ENCODE results near the gene CACNA2D1. TPM values are rescaled to one million over a fixed set of nuclear protein-coding genes. Genes with fewer than 3 reads are reported as not detected.

The CACNA2D1 gene
- total RNA-seq, 1 experiment from 2014 or later = 8.3 TPM

DNA sequence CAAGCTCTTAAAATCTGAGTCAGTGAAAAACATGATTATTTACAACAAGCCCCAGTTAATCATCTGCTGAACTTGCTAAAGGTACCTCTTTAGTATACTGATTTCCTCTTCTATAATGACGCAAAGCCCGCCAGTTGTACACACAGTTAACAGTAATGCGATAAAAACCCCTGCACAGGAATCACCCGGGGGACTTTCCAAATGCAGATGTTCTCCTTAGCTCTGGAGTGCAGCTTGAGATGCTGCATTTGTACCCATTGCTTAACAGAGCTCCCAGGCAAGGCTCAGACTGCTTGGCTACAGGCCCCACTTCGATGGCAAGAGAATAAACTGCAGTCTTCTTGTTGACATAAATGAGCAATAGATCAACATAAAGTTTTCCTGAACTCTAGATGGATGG, 394.1 kb downstream of the CACNA2D1 start:
- no peak for DNase-seq (ENCODE audit: low read depth)

DNA sequence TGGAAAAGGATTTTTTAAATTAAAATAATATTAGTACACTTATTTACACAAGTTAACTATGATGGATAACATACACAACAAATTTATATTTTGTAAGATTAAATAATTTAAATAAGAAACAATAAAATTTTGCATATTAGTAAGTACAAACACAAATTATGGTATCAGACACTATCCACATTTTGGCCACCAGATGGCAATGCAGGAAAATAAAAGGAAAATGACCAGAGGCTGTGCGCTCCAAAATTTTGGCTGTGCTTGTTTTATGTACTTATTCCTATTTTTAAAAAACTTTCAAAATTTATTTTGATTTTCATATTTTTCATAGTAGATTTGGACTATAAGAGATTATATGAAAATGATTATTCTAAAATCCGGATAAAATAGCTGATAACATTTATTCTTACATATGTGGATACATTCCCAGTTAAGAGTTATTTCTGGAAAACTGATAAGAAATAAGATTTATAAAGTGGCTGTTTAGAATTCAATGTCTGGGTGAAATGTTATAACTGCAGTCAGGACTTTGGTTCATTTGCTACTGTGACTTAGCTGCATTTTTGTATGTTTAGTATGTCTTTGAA, 399.0 kb downstream of the CACNA2D1 start:
- peak; percentile 46 for DNase-seq (ENCODE audit: low read depth)

DNA sequence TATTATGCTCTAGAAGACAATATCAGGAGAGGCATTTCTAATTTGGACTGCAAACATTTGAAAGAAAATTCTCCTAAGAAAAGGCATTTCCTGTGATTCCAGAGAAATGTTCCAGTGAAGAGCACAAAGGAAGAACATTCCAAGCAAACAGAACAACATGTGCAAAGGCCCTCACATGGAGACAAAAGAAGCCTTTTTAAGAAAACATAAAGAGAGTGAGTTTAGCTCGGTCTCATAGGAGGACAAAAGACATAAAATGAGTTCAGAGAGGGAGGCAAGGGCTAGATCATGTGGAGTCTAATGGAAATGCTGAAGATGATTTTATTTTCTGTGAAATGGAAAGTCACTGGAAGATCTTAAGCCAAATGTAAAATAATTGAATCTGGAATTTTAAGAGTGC, 404.0 kb downstream of the CACNA2D1 start:
- no peak for DNase-seq (ENCODE audit: low read depth)

DNA sequence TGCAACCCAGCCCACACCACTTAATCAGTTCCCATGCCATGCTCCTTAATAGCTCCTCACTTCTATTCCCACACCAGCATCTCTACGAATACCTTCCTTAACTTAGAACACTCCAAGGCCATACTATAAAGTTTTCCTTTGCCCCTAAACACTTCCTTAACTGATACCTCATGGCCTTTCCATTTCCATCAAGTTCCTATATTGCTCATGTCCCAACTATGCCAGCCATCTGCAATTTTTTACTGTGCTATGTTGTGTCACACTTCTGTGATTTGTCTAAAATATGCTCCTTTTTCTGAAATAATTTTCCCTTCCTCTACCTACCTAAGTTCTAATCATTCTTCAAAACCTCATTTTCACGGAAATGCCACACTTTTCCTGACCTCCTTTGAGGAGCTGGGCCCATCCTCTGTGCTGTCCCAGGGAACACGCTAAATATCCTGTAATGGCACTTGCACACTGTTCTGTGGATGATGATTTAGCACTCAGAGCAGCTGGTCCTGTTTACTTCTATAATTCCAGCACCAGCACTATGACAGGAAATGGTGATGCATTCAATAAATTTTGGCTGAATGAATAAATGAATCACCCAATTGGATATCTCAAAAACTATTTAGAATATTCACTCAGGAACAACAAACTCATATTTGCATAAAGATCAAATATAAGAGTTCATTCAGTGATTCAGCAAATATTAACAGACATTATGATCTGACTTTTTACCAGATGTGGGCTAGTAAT, 407.3 kb downstream of the CACNA2D1 start:
- peak; percentile 65 for DNase-seq (ENCODE audit: low read depth)

GRCh38 chr7:82035456-82035855, 408.1 kb downstream of the CACNA2D1 start:
- no peak for DNase-seq (ENCODE audit: low read depth)

GRCh38 chr7:82032901-82033300, 410.7 kb downstream of the CACNA2D1 start:
- DNase-seq (ENCODE audit: low read depth) = no peak

GRCh38 chr7:82029236-82029913, 414.2 kb downstream of the CACNA2D1 start:
- peak; percentile 28 for DNase-seq (ENCODE audit: low read depth)

DNA sequence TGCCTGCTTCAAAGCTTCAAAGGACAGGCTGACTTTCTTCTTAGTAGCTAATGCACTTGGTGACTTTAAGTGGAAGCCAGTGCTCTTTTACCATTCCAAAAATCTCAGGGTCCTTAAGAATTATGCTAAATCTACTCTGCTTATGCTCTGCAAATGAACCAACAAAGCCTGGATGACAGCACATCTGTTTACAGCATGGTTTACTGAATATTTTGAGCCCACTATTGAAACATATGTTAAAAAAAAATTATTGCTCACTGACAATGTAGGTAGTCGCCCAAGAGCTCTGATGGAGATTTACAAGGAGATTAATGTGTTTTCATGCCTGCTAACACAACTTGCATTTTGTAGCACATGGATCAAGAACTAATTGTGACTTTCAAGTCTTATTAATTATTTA, 415.5 kb downstream of the CACNA2D1 start:
- no peak for DNase-seq (ENCODE audit: low read depth)

GRCh38 chr7:82021713-82022112, 421.9 kb downstream of the CACNA2D1 start:
- no peak for DNase-seq (ENCODE audit: low read depth)

DNA sequence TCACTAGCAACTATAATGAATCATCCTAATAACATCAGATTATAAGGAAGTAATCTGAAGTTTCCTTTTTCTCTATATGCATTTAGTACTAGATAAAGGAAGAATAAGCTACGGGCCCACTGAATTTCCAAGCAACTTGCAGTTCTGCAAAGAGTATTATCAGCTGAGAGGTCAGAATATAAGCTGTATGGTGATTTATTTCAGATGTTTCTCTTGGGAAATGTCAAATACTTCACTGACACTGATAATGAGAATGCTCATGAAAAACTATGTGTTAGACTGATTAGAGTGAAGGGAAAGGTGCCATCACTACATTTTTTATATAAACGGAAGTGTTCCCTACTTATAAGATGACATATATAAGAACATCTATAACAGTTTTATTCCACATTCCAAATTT, 422.5 kb downstream of the CACNA2D1 start:
- no peak for DNase-seq (ENCODE audit: low read depth)

- DNase-seq (ENCODE audit: low read depth) = no peak
Observed at GRCh38 chr7:82019551-82020475, 423.8 kb downstream of the CACNA2D1 start.

GRCh38 chr7:82018226-82018625, 425.4 kb downstream of the CACNA2D1 start:
- no peak for DNase-seq (ENCODE audit: low read depth)

GRCh38 chr7:82017334-82017943, 426.1 kb downstream of the CACNA2D1 start:
- DNase-seq (ENCODE audit: low read depth) = peak; percentile 32

DNA sequence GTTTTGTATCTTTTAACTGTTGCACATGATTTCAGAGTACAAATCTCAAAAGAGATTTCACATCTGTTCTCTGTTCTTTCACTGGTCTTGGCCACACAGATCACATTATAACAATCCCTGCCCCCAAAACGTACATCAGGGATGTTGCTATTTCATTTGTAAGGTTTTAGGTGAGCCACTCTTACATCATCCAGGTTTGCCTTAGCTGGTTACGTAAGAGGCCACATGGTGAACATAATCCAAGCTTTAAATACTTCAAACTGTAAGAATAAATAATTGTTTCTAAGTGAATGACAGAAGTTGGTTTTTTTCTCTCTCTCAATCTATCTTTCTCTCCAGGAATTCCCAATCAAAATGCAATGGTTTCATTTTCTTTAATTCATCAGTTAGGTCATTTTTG, 427.8 kb downstream of the CACNA2D1 start:
- DNase-seq (ENCODE audit: low read depth) = no peak

DNA sequence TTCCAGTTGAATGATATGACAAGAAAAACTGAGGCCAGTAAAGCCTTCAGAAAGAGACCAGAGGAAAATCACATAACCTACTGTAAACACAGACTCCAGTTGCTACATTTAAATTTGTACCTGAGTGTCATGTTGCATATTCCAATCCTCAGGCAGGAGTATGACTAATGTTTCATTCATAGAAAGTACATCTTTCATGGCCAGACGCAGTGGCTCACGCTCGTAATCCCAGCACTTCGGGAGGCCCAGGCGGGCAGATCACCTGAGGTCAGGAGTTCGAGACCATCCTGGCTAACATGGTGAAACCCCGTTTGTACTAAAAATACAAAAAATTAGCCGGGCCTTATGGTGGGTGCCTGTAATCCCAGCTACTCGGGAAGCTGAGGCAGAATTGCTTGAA, 429.0 kb downstream of the CACNA2D1 start:
- DNase-seq (ENCODE audit: low read depth) = peak; percentile 44

- no peak for DNase-seq (ENCODE audit: low read depth)
Observed at GRCh38 chr7:82012453-82012852, 431.1 kb downstream of the CACNA2D1 start.

GRCh38 chr7:82010416-82010815, 433.2 kb downstream of the CACNA2D1 start:
- no peak for DNase-seq (ENCODE audit: low read depth)

- DNase-seq (ENCODE audit: low read depth) = no peak
Observed at GRCh38 chr7:82007315-82007714, 436.3 kb downstream of the CACNA2D1 start.

GRCh38 chr7:82005056-82005455, 438.5 kb downstream of the CACNA2D1 start:
- DNase-seq (ENCODE audit: low read depth) = no peak

DNA sequence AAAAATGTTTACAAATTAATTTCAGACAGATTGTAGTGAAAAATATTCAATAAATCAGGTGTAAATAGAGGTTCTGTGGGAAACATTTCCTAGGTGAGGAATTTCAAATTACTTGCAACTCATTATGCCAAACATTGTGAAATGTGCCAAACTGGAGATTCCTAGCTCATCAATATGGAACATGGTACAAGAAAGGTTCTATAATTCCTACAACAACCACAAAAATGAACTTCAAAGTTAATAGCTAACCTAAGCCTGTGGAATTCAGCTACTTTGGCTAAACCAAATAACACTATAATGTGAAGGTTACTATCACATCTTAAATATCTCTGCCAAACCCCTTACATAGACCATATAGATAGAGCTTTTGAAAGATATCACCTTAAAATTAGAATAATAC, 450.4 kb downstream of the CACNA2D1 start:
- DNase-seq (ENCODE audit: low read depth) = no peak

DNA sequence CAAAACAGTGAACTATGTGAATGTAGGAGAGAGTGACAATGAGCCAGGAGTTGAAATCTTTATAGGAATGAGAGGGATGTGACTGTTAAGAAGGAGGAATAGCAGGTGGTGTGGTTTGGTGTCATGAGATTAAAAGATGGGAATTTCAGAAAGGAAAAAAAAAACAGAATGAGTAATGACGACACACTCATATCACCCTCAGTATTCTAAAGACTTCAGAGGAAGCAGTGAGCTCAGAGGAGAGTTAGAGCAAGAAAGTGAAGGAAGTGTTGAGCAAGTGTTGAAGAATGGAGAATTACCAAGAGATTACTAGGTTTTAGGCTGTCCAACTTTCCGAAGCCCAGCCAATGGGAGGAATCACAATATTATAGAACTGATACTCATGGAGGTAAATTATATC, 453.2 kb downstream of the CACNA2D1 start:
- peak; percentile 3 for DNase-seq (ENCODE audit: low read depth)

All from M059J (cell line).